Adrenal gland (tissue), 12 donors: ENCODE results near the gene WHRN. TPM values are rescaled to one million over a fixed set of nuclear protein-coding genes. Genes with fewer than 3 reads are reported as not detected.

Experiments
- DNase-seq, 7 donors: peaks; one replicate each; pipeline ENCODE4 v3.0.0-alpha.2; 2019 to 2020
- H3K27ac ChIP-seq, 5 donors: fragments of 200-600 bp; sonication (generic) in 4 of 5; 1 replicate in 3 of 5; 2 replicates in 2 of 5; pipeline versions ENCODE4 v1.5.1 to v1.8.0; 2016 to 2020; ENCODE audit warnings: mild to moderate bottlenecking in 1 of 5
- H3K27me3 ChIP-seq: fragments of 200-600 bp; 2 replicates; pipeline ENCODE4 v1.8.0; 2021
- H3K36me3 ChIP-seq, 2 donors: fragments of 200-600 bp; replicated peaks in 1 of 2; 1 replicate in 1 of 2; 2 replicates in 1 of 2; pipeline versions ENCODE4 v1.5.1 to v1.8.0; 2018 to 2022
- H3K4me1 ChIP-seq, 2 donors: fragments of 200-600 bp; replicated peaks in 1 of 2; 1 replicate in 1 of 2; 2 replicates in 1 of 2; pipeline versions ENCODE4 v1.5.1 to v1.8.0; 2018 to 2021
- H3K4me3 ChIP-seq, 4 donors: fragments of 200-600 bp; sonication (generic) in 3 of 4; one replicate each; pipeline ENCODE4 v1.5.1; 2016 to 2018
- H3K9me3 ChIP-seq, 3 donors: fragments of 200-600 bp; sonication (generic) in 1 of 3; replicated peaks in 1 of 3; 1 replicate in 2 of 3; 2 replicates in 1 of 3; pipeline versions ENCODE4 v1.5.1 to v1.8.0; 2016 to 2021
- CTCF ChIP-seq, 6 experiments: fragments of 450-650 bp in 4 of 6; fragments of 200-600 bp in 2 of 6; sonication (generic) in 1 of 6; IDR thresholded peaks; 1 replicate in 5 of 6; 2 replicates in 1 of 6; pipeline versions ENCODE4 v1.5.1 to v1.8.0; 2016 to 2021; ENCODE audit warnings: antibody characterized with exemption in 6 of 6, mild to moderate bottlenecking in 2 of 6, moderate library complexity in 1 of 6
- POLR2A ChIP-seq, 2 donors: fragments of 450-650 bp; IDR thresholded peaks; one replicate each; pipeline ENCODE4 v1.6.1; 2017; ENCODE audit warnings: antibody characterized with exemption in 2 of 2, mild to moderate bottlenecking in 2 of 2, moderate library complexity in 1 of 2
- WGBS, 4 donors: extraction: QIAGEN DNeasy Blood & Tissue Kit in 2 of 4; methylation state at CpG; one replicate each; pipeline versions ENCODE4 v1.1.5 to v1.1.7; 2013 to 2017; 5-methylcytosine and 5-hydroxymethylcytosine counted together
- intact Hi-C, 2 donors: fragments of 100-400 bp; cut with DNase I; formaldehyde crosslinking; loops; one replicate each; pipeline versions ENCODE4 v1.14.1 to v1.15.0; 2022 to 2023
- polyA plus RNA-seq, 3 donors: library from polyadenylated mRNA; stranded (reverse); fragments of 200-250 nt in 2 of 3; fragments of 350-450 nt in 1 of 3; fragmentation: Illumina TruSeq in 1 of 3; extraction: RNeasy Lipid Tissue Mini Kit (QIAGEN cat#74804) in 1 of 3; gene quantifications; one replicate each; pipeline ENCODE4 v1.2.3, GENCODE V29; 2013 to 2014
- total RNA-seq, 9 donors: library from RNA; depleted of rRNA in 4 of 9; stranded (reverse); fragments of >200 nt in 4 of 9; fragments of 120-200 nt in 1 of 9; fragmentation: NEBNext Ultra II Directional in 1 of 9; extraction: Animal tissue kit (Norgen Biotek cat#: 25700) in 1 of 9; gene quantifications; one replicate each; pipeline versions ENCODE4 v1.1.0 to v1.2.4, GENCODE V29; 2013 to 2023
- donor health status: healthy with polysubstance abuse.
- donor health status: Bipolar disorder and iron deficiency.
- donor health status: DM: yes; HTN: yes; CAD: no.
- donor health status: DM: no; HTN: no; CAD: no.
- donor health status: DM: no; HTN: no; CAD: no.
- donor health status: DM: yes; HTN: yes; CAD: no.

The WHRN gene
- total and polyA plus RNA-seq, 12 donors = 33.4 to 359 (median 96.4) TPM

- H3K27me3 ChIP-seq = no peaks in the 10 kb centered on the region
- intact Hi-C loops = no loop called here
- H3K36me3 ChIP-seq = no peaks in the 10 kb centered on the region
- H3K27ac ChIP-seq = no peak overlapping the region
- H3K4me3 ChIP-seq = no peak overlapping the region
- TF ChIP-seq CTCF (IDR thresholded peaks at IDR 0.05) (no peak), POLR2A (IDR thresholded peaks at IDR 0.05) (no peak)
- H3K9me3 ChIP-seq = no peaks in the 10 kb centered on the region
- peaks cover 21% of the 10 kb centered on the region in 2 donors for H3K4me1 ChIP-seq
- peak in 2 of 7 donors; percentile 15 to 39 for DNase-seq
- 59 to 79% (median 77%) methylated on average over 4 of the region's 4 CpGs for WGBS, 4 donors
Measured at GRCh38 chr9:114461468-114461867, 43.8 kb downstream of the WHRN start.

GRCh38 chr9:114460513-114461199 lies 44.6 kb downstream of the WHRN start:
- no peak overlapping the region for H3K4me3 ChIP-seq
- no peaks in the 10 kb centered on the region for H3K9me3 ChIP-seq
- H3K27ac ChIP-seq = peak overlapping the region in 1 of 5 donors; percentile 1
- TF ChIP-seq POLR2A (IDR thresholded peaks at IDR 0.05) (no peak), CTCF (IDR thresholded peaks at IDR 0.05) (no peak)
- peaks cover 12 to 14% of the 10 kb centered on the region in 2 donors for H3K4me1 ChIP-seq
- 53 to 65% (median 57%) methylated on average over 6 to 8 of the region's 8 CpGs for WGBS, 4 donors
- no peaks in the 10 kb centered on the region for H3K36me3 ChIP-seq
- intact Hi-C loops = no loop called here
- H3K27me3 ChIP-seq = no peaks in the 10 kb centered on the region
- DNase-seq = peak in 2 of 7 donors; percentile 16 to 41

- TF ChIP-seq POLR2A (IDR thresholded peaks at IDR 0.05) = no peak
- TF ChIP-seq CTCF (IDR thresholded peaks at IDR 0.05) = no peak
- no peak overlapping the region for H3K27ac ChIP-seq
- intact Hi-C loops = no loop called here
- H3K9me3 ChIP-seq = no peaks in the 10 kb centered on the region
- 71 to 90% (median 74%) methylated on average over 4 to 5 of the region's 5 CpGs for WGBS, 4 donors
- DNase-seq = peak in 1 of 7 donors; percentile 40
- H3K4me3 ChIP-seq = no peak overlapping the region
- peaks cover 8% of the 10 kb centered on the region in 2 donors for H3K4me1 ChIP-seq
- no peaks in the 10 kb centered on the region for H3K27me3 ChIP-seq
- H3K36me3 ChIP-seq = no peaks in the 10 kb centered on the region
Measured at GRCh38 chr9:114459464-114459863, 45.8 kb downstream of the WHRN start.

- Histone ChIP-seq H3K27ac (no peak overlapping the region), H3K4me3 (no peak overlapping the region), H3K27me3 (no peaks in the 10 kb centered on the region), H3K4me1 (peaks cover 6 to 8% of the 10 kb centered on the region in 2 donors), H3K9me3 (no peaks in the 10 kb centered on the region), H3K36me3 (no peaks in the 10 kb centered on the region)
- DNase-seq = no peak
- intact Hi-C loops = no loop called here
- TF ChIP-seq CTCF (IDR thresholded peaks at IDR 0.05) = no peak
- TF ChIP-seq POLR2A (IDR thresholded peaks at IDR 0.05) = no peak
- 77 to 93% (median 85%) methylated on average over 1 of the region's 1 CpG for WGBS, 4 donors
Measured at GRCh38 chr9:114456929-114457328, 48.3 kb downstream of the WHRN start.
